AG04449 (cell line): Measurements from ENCODE around the gene KCNIP1.

Source experiments
- CTCF ChIA-PET: fragments of 350-600 bp; formaldehyde crosslinking; extraction: SDS; loops from one replicate; lab custom pipeline; 2021; ENCODE audit warnings: antibody characterized with exemption; lab: Yijun Ruan, JAX
- POLR2A ChIA-PET: fragments of 400-600, 350-600 bp; formaldehyde crosslinking; extraction: SDS; loops from one replicate; lab custom pipeline; 2020; ENCODE audit warnings: antibody characterized with exemption, inconsistent platforms; lab: Yijun Ruan, JAX
- DNase-seq: peaks from one replicate; pipeline ENCODE4 v3.0.0-alpha.2; 2010; ENCODE audit warnings: low read depth, low spot score
- H3K4me3 ChIP-seq: 2 replicates; pipeline ENCODE4 v1.5.1; 2011; ENCODE audit warnings: low read depth, mild to moderate bottlenecking, control low read depth, low read length
- CTCF ChIP-seq: IDR thresholded peaks from one replicate; pipeline ENCODE4 v1.5.1; 2011; ENCODE audit warnings: mild to moderate bottlenecking, moderate library complexity, low read length, control low read depth, inconsistent platforms; ENCODE audit not compliant: insufficient read depth; ENCODE audit errors: missing control alignments

KCNIP1 gene

DNA sequence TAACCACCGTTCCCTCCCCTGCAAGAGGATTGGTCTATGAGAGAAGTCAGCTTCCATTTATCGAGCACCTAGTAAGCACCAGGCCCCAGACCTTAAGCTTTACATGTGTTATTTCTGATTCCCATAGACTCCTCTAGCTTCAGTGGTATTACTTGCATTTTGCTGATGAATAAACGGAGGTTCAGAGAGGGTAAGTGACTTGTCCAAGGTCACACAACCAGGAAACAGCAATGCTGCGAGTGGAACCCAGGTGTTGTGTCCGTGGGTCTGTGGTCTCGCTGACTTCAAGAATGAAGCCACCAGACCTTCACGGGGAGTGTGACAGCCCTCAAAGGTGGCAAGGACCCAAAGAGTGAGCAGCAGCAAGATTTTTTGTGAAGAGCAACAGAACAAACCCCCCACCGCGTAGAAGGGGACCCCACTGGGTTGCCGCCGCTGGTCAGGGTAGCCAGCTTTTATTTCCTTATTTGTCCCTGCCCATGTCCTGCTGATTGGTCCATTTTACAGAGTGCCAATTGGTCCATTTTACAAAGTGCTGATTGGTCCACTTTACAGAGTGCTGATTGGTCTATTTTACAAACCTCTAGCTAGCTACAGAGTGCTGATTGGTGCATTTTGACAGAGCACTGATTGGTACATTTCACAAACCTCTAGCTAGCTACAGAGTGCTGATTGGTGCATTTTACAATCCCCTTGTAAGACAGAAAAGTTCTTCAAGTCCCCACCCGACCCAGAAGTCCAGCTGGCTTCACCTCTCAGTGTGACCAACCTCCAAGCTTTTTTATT, 29.1 kb upstream of the KCNIP1 start:
- CTCF ChIA-PET: interaction anchor here (1.2 to 1.6 kb wide), 2 partner anchors 20 to 40 kb away, joined by 4 read pairs; no protein-coding TSS in a partner anchor
- no peak for DNase-seq
- POLR2A ChIA-PET: no interaction called here
- TF ChIP-seq CTCF: no peak
- H3K4me3 ChIP-seq: no peak overlapping the region

- H3K4me3 ChIP-seq: no peak overlapping the region
- ChIA-PET CTCF (interaction anchor here (1.2 to 1.6 kb wide), 2 partner anchors 20 to 40 kb away, joined by 4 read pairs; no protein-coding TSS in a partner anchor), POLR2A (no interaction called here)
- no peak for DNase-seq
- no peak for TF ChIP-seq CTCF
Observed at GRCh38 chr5:170475294-170476000, 28.4 kb upstream of the KCNIP1 start.

DNA sequence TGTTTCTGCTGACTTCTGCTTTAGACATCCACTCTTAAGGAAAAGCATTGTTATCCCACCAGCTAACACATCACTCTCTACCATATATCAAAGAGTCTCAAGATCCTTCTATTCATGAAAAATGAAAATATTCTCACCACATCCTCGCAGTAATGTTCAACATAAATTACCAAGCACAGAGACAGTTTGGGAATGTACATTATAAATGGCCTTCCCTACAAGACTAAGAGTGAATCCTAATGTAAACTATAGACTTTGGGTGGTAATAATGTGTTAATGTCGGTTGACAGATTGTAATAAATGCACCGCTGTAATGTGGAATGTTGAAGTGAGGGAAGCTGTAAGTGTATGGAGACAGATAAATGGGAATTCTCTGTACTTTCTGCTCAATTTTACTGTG, 27.1 kb upstream of the KCNIP1 start:
- no peak for DNase-seq
- ChIA-PET CTCF (no interaction called here), POLR2A (no interaction called here)
- H3K4me3 ChIP-seq: no peak overlapping the region
- TF ChIP-seq CTCF: no peak

GRCh38 chr5:170477906-170478305, 25.9 kb upstream of the KCNIP1 start:
- no peak for DNase-seq
- POLR2A ChIA-PET: no interaction called here
- no peak overlapping the region for H3K4me3 ChIP-seq
- no peak for TF ChIP-seq CTCF
- CTCF ChIA-PET: no interaction called here

GRCh38 chr5:170478306-170478705, 25.5 kb upstream of the KCNIP1 start:
- DNase-seq: no peak
- TF ChIP-seq CTCF: no peak
- ChIA-PET CTCF (interaction anchor here (1.5 to 2.1 kb wide), 2 partner anchors 43 to 155 kb away, joined by 4 to 8 read pairs; no protein-coding TSS in a partner anchor), POLR2A (no interaction called here)
- no peak overlapping the region for H3K4me3 ChIP-seq

DNA sequence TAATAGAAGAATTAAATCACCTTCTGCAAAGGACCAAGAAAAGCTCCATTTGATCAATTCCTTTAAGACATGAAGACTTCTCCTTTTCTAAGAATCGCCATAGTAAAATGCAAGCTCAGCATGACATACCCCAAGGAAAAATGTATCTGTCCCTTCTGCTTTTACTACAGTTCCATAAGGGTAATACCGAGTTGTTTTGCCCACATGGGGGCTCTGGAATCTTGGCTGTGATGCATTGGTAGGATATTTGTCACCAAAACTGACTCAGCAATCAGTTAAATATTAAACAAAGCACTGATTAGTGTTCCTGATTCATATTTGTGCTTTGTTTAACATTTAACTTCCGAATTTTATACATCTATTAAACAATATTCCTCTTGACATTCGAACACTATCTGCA, 24.3 kb upstream of the KCNIP1 start:
- DNase-seq: no peak
- H3K4me3 ChIP-seq: no peak overlapping the region
- CTCF ChIA-PET: interaction anchor here (1.5 to 2.1 kb wide), 2 partner anchors 44 to 154 kb away, joined by 4 to 8 read pairs; no protein-coding TSS in a partner anchor
- POLR2A ChIA-PET: no interaction called here
- no peak for TF ChIP-seq CTCF
